Loucy (cell line): ENCODE measurements around the gene OR1F1.

ENCODE experiments used
- H2AFZ ChIP-seq: fragments of 200-600 bp; sonication (generic); 2 replicates; pipeline ENCODE4 v1.6.0; 2016; ENCODE audit warnings: antibody characterized with exemption, mild to moderate bottlenecking, low read length, moderate library complexity
- H3F3A ChIP-seq: fragments of 200-600 bp; 2 replicates; pipeline ENCODE4 v1.6.0; 2016; ENCODE audit warnings: antibody characterized with exemption, low read depth, mild to moderate bottlenecking
- H3K27me3 ChIP-seq: fragments of 200-600 bp; sonication (generic); 2 replicates; pipeline ENCODE4 v1.6.1; 2014; ENCODE audit warnings: low read length, mild to moderate bottlenecking; ENCODE audit not compliant: insufficient read depth, poor library complexity, severe bottlenecking
- H3K36me3 ChIP-seq: fragments of 200-600 bp; sonication (generic); 2 replicates; pipeline ENCODE4 v1.6.1; 2016; ENCODE audit warnings: low read length; ENCODE audit not compliant: insufficient read depth
- H3K4me1 ChIP-seq: fragments of 200-600 bp; sonication (generic); 2 replicates; pipeline ENCODE4 v1.5.1; 2014; ENCODE audit warnings: low read length, mild to moderate bottlenecking; ENCODE audit not compliant: insufficient read depth, poor library complexity, severe bottlenecking
- H3K4me2 ChIP-seq: fragments of 200-600 bp; sonication (generic); 2 replicates; pipeline ENCODE4 v1.6.0; 2014; ENCODE audit warnings: antibody characterized with exemption, low read length, low read depth, mild to moderate bottlenecking; ENCODE audit not compliant: poor library complexity, severe bottlenecking
- H3K4me3 ChIP-seq: fragments of 200-600 bp; sonication (generic); 2 replicates; pipeline ENCODE4 v1.5.1; 2014; ENCODE audit warnings: low read length, mild to moderate bottlenecking, mixed read lengths; ENCODE audit not compliant: poor library complexity, severe bottlenecking
- H3K79me2 ChIP-seq: fragments of 200-600 bp; sonication (generic); 2 replicates; pipeline ENCODE4 v1.6.1; 2014; ENCODE audit warnings: low read length; ENCODE audit not compliant: insufficient read depth
- H3K9ac ChIP-seq: fragments of 200-600 bp; sonication (generic); 2 replicates; pipeline ENCODE4 v1.6.0; 2014; ENCODE audit warnings: mild to moderate bottlenecking, low read depth, low read length, moderate library complexity; ENCODE audit not compliant: poor library complexity, severe bottlenecking
- H3K9me2 ChIP-seq: fragments of 200-600 bp; sonication (generic); replicated peaks from 2 replicates; pipeline ENCODE4 v1.6.1; 2016; ENCODE audit warnings: low read depth, low read length, mixed read lengths
- H3K9me3 ChIP-seq: fragments of 200-600 bp; sonication (generic); 2 replicates; pipeline ENCODE4 v1.6.1; 2014; ENCODE audit warnings: mild to moderate bottlenecking, antibody characterized with exemption, low read length, low read depth; ENCODE audit not compliant: insufficient read depth
- H4K20me1 ChIP-seq: fragments of 200-600 bp; sonication (generic); 2 replicates; pipeline ENCODE4 v1.6.0; 2014; ENCODE audit warnings: antibody characterized with exemption, low read length, mild to moderate bottlenecking; ENCODE audit not compliant: insufficient read depth, poor library complexity, severe bottlenecking
- EZH2phosphoT487 ChIP-seq: fragments of 200-600 bp; IDR thresholded peaks from 2 replicates; pipeline ENCODE4 v1.6.1; 2018; ENCODE audit warnings: antibody characterized with exemption, mild to moderate bottlenecking, moderate library complexity, borderline replicate concordance
- TF ChIP-seq, protein P1 (sequence below): fragments of 200-600 bp; sonication (generic); conservative IDR thresholded peaks from 2 replicates; pipeline ENCODE4 v1.5.1; 2014; ENCODE audit warnings: mild to moderate bottlenecking, antibody characterized with exemption, low read length

The OR1F1 gene

DNA sequence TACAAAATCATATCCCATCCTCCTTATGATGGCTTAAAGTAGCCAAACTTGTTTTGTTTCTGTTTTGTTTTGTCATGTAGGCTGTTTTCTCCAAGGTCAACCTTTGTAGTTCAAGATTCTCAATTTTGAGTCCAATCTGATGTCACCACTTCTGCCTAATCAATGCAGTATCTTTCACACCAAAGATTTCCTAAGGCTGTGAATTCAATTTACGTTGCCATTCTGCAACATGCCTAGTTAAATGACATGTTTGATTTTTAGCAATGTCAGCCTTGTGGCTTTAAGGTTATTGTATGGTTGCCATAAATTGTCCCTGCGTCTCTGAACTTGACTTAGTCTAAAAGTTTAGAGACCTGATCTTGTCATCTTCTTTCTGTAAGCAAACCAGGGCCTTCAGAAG lies 32.8 kb upstream of the OR1F1 start:
- H3K27me3 ChIP-seq = no peaks in the 10 kb centered on the region
- H3K36me3 ChIP-seq = no peaks in the 10 kb centered on the region
- H2AFZ ChIP-seq = no peak overlapping the region
- H4K20me1 ChIP-seq = no peaks in the 10 kb centered on the region
- H3K9me2 ChIP-seq = no peaks in the 10 kb centered on the region
- H3K79me2 ChIP-seq = 0 out of 2 replicates have a peak, but pooled peaks cover 3% of the 10 kb centered on the region
- H3K4me3 ChIP-seq = no peak overlapping the region
- TF ChIP-seq EZH2phosphoT487 = no peak
- TF ChIP-seq, protein P1, sequence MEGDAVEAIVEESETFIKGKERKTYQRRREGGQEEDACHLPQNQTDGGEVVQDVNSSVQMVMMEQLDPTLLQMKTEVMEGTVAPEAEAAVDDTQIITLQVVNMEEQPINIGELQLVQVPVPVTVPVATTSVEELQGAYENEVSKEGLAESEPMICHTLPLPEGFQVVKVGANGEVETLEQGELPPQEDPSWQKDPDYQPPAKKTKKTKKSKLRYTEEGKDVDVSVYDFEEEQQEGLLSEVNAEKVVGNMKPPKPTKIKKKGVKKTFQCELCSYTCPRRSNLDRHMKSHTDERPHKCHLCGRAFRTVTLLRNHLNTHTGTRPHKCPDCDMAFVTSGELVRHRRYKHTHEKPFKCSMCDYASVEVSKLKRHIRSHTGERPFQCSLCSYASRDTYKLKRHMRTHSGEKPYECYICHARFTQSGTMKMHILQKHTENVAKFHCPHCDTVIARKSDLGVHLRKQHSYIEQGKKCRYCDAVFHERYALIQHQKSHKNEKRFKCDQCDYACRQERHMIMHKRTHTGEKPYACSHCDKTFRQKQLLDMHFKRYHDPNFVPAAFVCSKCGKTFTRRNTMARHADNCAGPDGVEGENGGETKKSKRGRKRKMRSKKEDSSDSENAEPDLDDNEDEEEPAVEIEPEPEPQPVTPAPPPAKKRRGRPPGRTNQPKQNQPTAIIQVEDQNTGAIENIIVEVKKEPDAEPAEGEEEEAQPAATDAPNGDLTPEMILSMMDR = no peak
- no peak overlapping the region for H3K4me2 ChIP-seq
- peaks cover 7% of the 10 kb centered on the region for H3F3A ChIP-seq
- H3K4me1 ChIP-seq = no peaks in the 10 kb centered on the region
- no peaks in the 10 kb centered on the region for H3K9me3 ChIP-seq
- H3K9ac ChIP-seq = no peak overlapping the region

DNA sequence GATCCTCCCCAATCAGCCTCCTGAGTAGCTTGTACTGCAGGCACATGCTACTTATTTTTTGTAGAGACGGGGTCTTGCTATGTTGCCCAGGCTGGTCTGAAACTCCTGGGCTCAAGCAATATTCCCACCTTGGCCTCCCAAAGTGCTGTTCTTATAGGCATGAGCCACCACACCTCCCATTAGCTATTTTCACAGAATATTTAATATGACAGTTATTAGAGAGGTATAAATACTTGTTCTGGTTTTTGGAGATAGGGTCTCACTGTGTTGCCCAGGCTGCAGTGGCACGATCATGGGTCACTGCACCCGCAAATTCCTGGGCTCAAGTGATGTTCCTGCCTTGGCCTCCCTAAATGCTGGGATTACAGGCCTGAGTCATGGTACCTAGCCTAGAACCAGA lies 32.0 kb upstream of the OR1F1 start:
- Histone ChIP-seq H3K4me2 (no peak overlapping the region), H3K36me3 (no peaks in the 10 kb centered on the region), H4K20me1 (no peaks in the 10 kb centered on the region), H3K4me3 (no peak overlapping the region), H3K27me3 (no peaks in the 10 kb centered on the region), H2AFZ (no peak overlapping the region), H3K4me1 (no peaks in the 10 kb centered on the region), H3F3A (peaks cover 4% of the 10 kb centered on the region), H3K9ac (no peak overlapping the region), H3K79me2 (0 out of 2 replicates have a peak, but pooled peaks cover 3% of the 10 kb centered on the region), H3K9me3 (no peaks in the 10 kb centered on the region), H3K9me2 (no peaks in the 10 kb centered on the region)
- TF ChIP-seq, protein P1 = no peak
- TF ChIP-seq EZH2phosphoT487 = no peak

DNA sequence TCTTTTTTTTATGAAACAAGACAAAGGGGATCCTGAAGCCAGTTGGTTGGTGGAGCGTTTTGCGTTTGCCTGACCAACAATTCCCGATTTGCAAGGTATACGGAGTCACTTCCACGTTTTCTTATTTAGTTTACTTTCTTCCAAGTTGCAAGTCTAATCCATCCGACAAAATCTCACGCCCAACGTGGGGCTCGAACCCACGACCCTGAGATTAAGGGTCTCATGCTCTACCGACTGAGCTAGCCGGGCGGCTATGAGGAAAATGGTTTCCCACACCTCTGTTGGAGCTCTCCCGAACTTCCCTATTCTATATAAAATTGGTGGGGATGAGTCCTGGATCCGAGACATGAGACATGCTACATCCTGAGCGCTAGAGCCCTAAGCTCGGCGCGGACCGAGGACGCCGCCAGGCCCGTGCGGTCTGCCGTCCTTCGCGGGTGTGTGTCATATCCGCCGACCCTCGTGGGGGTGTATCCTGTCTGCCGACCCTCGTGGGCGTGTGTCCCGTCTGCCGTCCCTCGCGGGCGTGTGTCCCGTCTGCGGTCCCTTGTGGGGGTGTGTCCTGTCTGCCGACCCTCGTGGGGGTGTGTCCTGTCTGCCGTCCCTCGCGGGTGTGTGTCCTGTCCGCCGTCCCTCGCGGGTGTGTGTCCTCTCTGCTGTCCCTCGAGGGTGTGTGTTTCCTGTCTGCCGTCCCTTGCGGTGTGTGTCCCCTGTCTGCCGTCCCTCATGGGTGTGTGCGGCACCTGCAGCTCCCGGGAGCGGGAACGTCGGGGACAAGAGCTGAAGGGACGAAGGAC lies 30.6 kb upstream of the OR1F1 start:
- Histone ChIP-seq H3K9me2 (no peaks in the 10 kb centered on the region), H3K4me3 (no peak overlapping the region), H3K79me2 (0 out of 2 replicates have a peak, but pooled peaks cover 3% of the 10 kb centered on the region), H3K9me3 (no peaks in the 10 kb centered on the region), H4K20me1 (no peaks in the 10 kb centered on the region), H2AFZ (no peak overlapping the region), H3K27me3 (no peaks in the 10 kb centered on the region), H3K4me2 (peak overlapping the region; percentile 68), H3K4me1 (no peaks in the 10 kb centered on the region), H3K36me3 (no peaks in the 10 kb centered on the region), H3F3A (peaks cover 2% of the 10 kb centered on the region), H3K9ac (no peak overlapping the region)
- TF ChIP-seq, protein P1 = no peak
- no peak for TF ChIP-seq EZH2phosphoT487
